HepG2 (cell line): ENCODE data around the gene ABHD6. TPM values are rescaled to one million over a fixed set of nuclear protein-coding genes. Genes with fewer than 3 reads are reported as not detected.
A peak's percentile ranks its signal among the peaks of the same experiment; 100 is the strongest.

Experiments used
- AKAP8 ChIP-seq: sonication (generic); formaldehyde crosslinking; IDR thresholded peaks from 2 replicates; pipeline ENCODE4 v1.5.1; 2020; ENCODE audit warnings: mild to moderate bottlenecking, missing genetic modification reagents
- EHMT2 ChIP-seq: fragments of 200-600 bp; sonication (generic); IDR thresholded peaks from 2 replicates; pipeline ENCODE4 v1.7.0; 2017; ENCODE audit warnings: antibody characterized with exemption, low read depth, low read length, borderline replicate concordance
- FOXO1 ChIP-seq: sonication (generic); formaldehyde crosslinking; IDR thresholded peaks from 2 replicates; pipeline ENCODE4 v1.4.0; 2020; ENCODE audit warnings: missing genetic modification reagents
- HNF4G ChIP-seq, 2 experiments: sonication (generic) in 1 of 2; formaldehyde crosslinking in 1 of 2; IDR thresholded peaks; 2 replicates each; pipeline versions ENCODE4 v1.4.0 to v1.6.1; 2011 to 2020; ENCODE audit warnings: borderline replicate concordance in 2 of 2, low read depth in 2 of 2, mild to moderate bottlenecking in 2 of 2, low read length in 1 of 2, missing genetic modification reagents in 1 of 2, moderate library complexity in 1 of 2
- KDM2A ChIP-seq: sonication (generic); formaldehyde crosslinking; IDR thresholded peaks from 2 replicates; pipeline ENCODE4 v1.4.0; 2020; ENCODE audit warnings: low read depth, missing genetic modification reagents, borderline replicate concordance
- LCORL ChIP-seq, 2 experiments: fragments of 450-650 bp in 1 of 2; sonication (generic) in 1 of 2; formaldehyde crosslinking in 1 of 2; IDR thresholded peaks; 2 replicates each; pipeline versions ENCODE4 v1.5.0 to v1.6.1; 2017 to 2020; ENCODE audit warnings: antibody characterized with exemption in 1 of 2, missing genetic modification reagents in 1 of 2
- MED13 ChIP-seq: sonication (generic); formaldehyde crosslinking; IDR thresholded peaks from 2 replicates; pipeline ENCODE4 v1.5.0; 2020; ENCODE audit warnings: missing genetic modification reagents
- MEIS1 ChIP-seq: sonication (generic); formaldehyde crosslinking; IDR thresholded peaks from 2 replicates; pipeline ENCODE4 v1.9.0; 2021; ENCODE audit warnings: mild to moderate bottlenecking, missing genetic modification reagents, moderate library complexity, borderline replicate concordance
- MTA1 ChIP-seq: sonication (generic); formaldehyde crosslinking; IDR thresholded peaks from 2 replicates; pipeline ENCODE4 v1.4.0; 2020; ENCODE audit warnings: missing genetic modification reagents, mild to moderate bottlenecking, borderline replicate concordance
- NR2C2 ChIP-seq: sonication (generic); formaldehyde crosslinking; IDR thresholded peaks from 2 replicates; pipeline ENCODE4 v1.4.0; 2020; ENCODE audit warnings: missing genetic modification reagents, mild to moderate bottlenecking, moderate library complexity, borderline replicate concordance
- RFX3 ChIP-seq: IDR thresholded peaks from 2 replicates; pipeline ENCODE4 v1.6.1; 2016; ENCODE audit warnings: missing biosample characterization, missing genetic modification reagents
- SP1 ChIP-seq, 2 experiments: fragments of 450-650 bp in 1 of 2; sonication (generic) in 1 of 2; formaldehyde crosslinking in 1 of 2; IDR thresholded peaks; 2 replicates each; pipeline versions ENCODE4 v1.4.0 to v1.6.1; 2016 to 2020; ENCODE audit warnings: missing genetic modification reagents in 1 of 2
- SP4 ChIP-seq: sonication (generic); formaldehyde crosslinking; IDR thresholded peaks from 2 replicates; pipeline ENCODE4 v1.8.1; 2023; ENCODE audit warnings: mild to moderate bottlenecking, missing genetic modification reagents
- YEATS2 ChIP-seq: sonication (generic); formaldehyde crosslinking; IDR thresholded peaks from 2 replicates; pipeline ENCODE4 v1.4.0; 2020; ENCODE audit warnings: missing genetic modification reagents, borderline replicate concordance
- YEATS4 ChIP-seq: sonication (generic); formaldehyde crosslinking; IDR thresholded peaks from 2 replicates; pipeline ENCODE4 v1.4.0; 2020; ENCODE audit warnings: missing genetic modification reagents, borderline replicate concordance
- ZNF136 ChIP-seq: sonication (generic); formaldehyde crosslinking; IDR thresholded peaks from 2 replicates; pipeline ENCODE4 v1.8.1; 2022; ENCODE audit warnings: low read depth, mild to moderate bottlenecking, moderate library complexity, missing genetic modification reagents
- ZNF224 ChIP-seq: sonication (generic); formaldehyde crosslinking; IDR thresholded peaks from 2 replicates; pipeline ENCODE4 v1.5.0; 2020; ENCODE audit warnings: mild to moderate bottlenecking, missing genetic modification reagents
- ZNF333 ChIP-seq: sonication (generic); formaldehyde crosslinking; IDR thresholded peaks from 2 replicates; pipeline ENCODE4 v1.4.0; 2020; ENCODE audit warnings: mild to moderate bottlenecking, missing genetic modification reagents, borderline replicate concordance
- ZNF335 ChIP-seq: sonication (generic); formaldehyde crosslinking; IDR thresholded peaks from 2 replicates; pipeline ENCODE4 v1.4.0; 2020; ENCODE audit warnings: missing genetic modification reagents
- ZNF383 ChIP-seq: sonication (generic); formaldehyde crosslinking; IDR thresholded peaks from 2 replicates; pipeline ENCODE4 v1.4.0; 2020; ENCODE audit warnings: missing genetic modification reagents, mild to moderate bottlenecking, borderline replicate concordance
- ZNF510 ChIP-seq: sonication (generic); formaldehyde crosslinking; IDR thresholded peaks from 2 replicates; pipeline ENCODE4 v1.4.0; 2020; ENCODE audit warnings: low read depth, mild to moderate bottlenecking, missing genetic modification reagents
- ZNF563 ChIP-seq: sonication (generic); formaldehyde crosslinking; IDR thresholded peaks from 2 replicates; pipeline ENCODE4 v1.8.0; 2022; ENCODE audit warnings: mild to moderate bottlenecking, moderate library complexity, missing genetic modification reagents
- ZNF772 ChIP-seq: sonication (generic); formaldehyde crosslinking; IDR thresholded peaks from 2 replicates; pipeline ENCODE4 v1.5.0; 2020; ENCODE audit warnings: mild to moderate bottlenecking, missing genetic modification reagents
- ZNF777 ChIP-seq: sonication (generic); formaldehyde crosslinking; IDR thresholded peaks from 2 replicates; pipeline ENCODE4 v1.4.0; 2020; ENCODE audit warnings: missing genetic modification reagents
- ZNF850 ChIP-seq: sonication (generic); formaldehyde crosslinking; conservative IDR thresholded peaks from 2 replicates; pipeline ENCODE4 v1.9.0; 2021; ENCODE audit warnings: mild to moderate bottlenecking, missing genetic modification reagents
- polyA plus RNA-seq, 8 experiments: library from polyadenylated mRNA; depleted of rRNA in 3 of 8; stranded (reverse) in 7 of 8; unstranded in 1 of 8; fragments of >200 nt; fragmentation: Illumina TruSeq in 4 of 8; extraction: Trizol in 4 of 8; gene quantifications; 2 replicates each; pipeline versions ENCODE4 v1.2.1 to v1.2.3, GENCODE V29; 2011 to 2016; ENCODE audit warnings: low read depth in 4 of 8, missing spikeins in 1 of 8, mixed read lengths in 1 of 8; ENCODE audit not compliant: insufficient read depth in 1 of 8
- total RNA-seq, 5 experiments: library from RNA; depleted of rRNA; stranded (reverse); fragments of >200 nt; fragmentation: Illumina TruSeq; extraction: Trizol; gene quantifications; 2 replicates each; pipeline ENCODE4 v1.2.3, GENCODE V29; 2016; ENCODE audit warnings: low read depth in 1 of 5
- TF ChIP-seq, protein P1 (sequence below), 2 experiments: sonication (generic) in 1 of 2; formaldehyde crosslinking in 1 of 2; IDR thresholded peaks; 2 replicates each; pipeline versions ENCODE4 v1.4.0 to v1.6.1; 2018 to 2020; ENCODE audit warnings: missing genetic modification reagents in 2 of 2, borderline replicate concordance in 1 of 2, low read depth in 1 of 2, mild to moderate bottlenecking in 1 of 2, missing biosample characterization in 1 of 2
- TF ChIP-seq, protein P2 (sequence below): sonication (generic); formaldehyde crosslinking; IDR thresholded peaks from 2 replicates; pipeline ENCODE4 v1.8.0; 2022; ENCODE audit warnings: low read depth, missing genetic modification reagents

Gene ABHD6
- total and polyA plus RNA-seq, 2 of the 13 experiments (the other 11 are each of a cell fraction or from before 2014, with no cell fraction given): 9.0 to 17.2 TPM

DNA sequence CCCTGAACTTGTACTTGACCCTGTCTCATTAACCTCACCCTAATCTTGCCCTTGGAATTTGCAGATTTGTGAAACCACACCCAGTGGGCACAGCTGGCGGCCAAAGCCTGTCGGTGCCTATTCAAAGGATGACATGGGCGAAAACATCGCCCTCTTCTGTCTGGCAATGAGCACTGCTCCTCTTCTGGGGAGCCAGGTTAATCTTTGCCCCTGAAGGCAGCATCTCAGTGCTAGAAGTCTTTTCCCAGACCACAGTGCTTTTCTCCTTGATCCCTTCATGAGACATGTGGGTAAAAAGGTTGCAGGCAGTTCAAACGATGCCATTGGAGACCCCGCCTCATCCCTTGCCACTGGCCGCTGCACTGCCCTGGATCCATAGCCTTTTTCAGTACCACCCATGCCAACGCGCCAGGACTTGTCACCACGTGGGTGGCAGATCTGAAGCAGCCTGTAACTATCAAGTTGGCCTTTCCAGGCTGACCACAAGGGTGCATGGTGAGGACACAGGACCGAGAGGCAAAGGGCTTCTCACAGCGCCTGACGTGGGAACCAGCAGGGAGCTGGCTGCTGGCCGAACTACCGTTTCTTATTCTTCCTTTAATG is 20.3 kb upstream of the ABHD6 start (continued):
- TF ChIP-seq NR2C2 (peak; percentile 51), FOXO1 (CRISPR knock-in tag) (no peak; the same call in 1 of the 2 replicates), MEIS1 (CRISPR knock-in tag) (peak; percentile 78), MED13 (CRISPR knock-in tag) (no peak), ZNF383 (CRISPR knock-in tag) (no peak), ZNF224 (CRISPR knock-in tag) (no peak), MTA1 (CRISPR knock-in tag) (peak; percentile 91; the same call in 1 of the 2 replicates), ZNF772 (CRISPR knock-in tag) (no peak), ZNF136 (CRISPR knock-in tag) (no peak), ZNF850 (CRISPR knock-in tag) (no peak), RFX3 (CRISPR knock-in tag) (no peak), SP4 (CRISPR knock-in tag) (peak; percentile 49; the same call in 1 of the 2 replicates), YEATS2 (CRISPR knock-in tag) (peak; percentile 43; the same call in 1 of the 2 replicates), EHMT2 (no peak), ZNF335 (CRISPR knock-in tag) (no peak), LCORL (IDR thresholded peaks at IDR 0.05) (no peak), LCORL (CRISPR knock-in tag; IDR thresholded peaks at IDR 0.05) (peak; percentile 65), KDM2A (CRISPR knock-in tag) (peak; percentile 70; the same call in 1 of the 2 replicates), ZNF510 (CRISPR knock-in tag) (0 out of 2 replicates have a peak, but pooled peaks have one; percentile 31), YEATS4 (CRISPR knock-in tag) (peak; percentile 70; the same call in 1 of the 2 replicates), AKAP8 (no peak), ZNF777 (CRISPR knock-in tag) (0 out of 2 replicates have a peak, but pooled peaks have one; percentile 18), ZNF563 (CRISPR knock-in tag) (no peak), HNF4G (IDR thresholded peaks at IDR 0.05; ENCODE audit: borderline replicate concordance, low read depth, low read length) (peak; percentile 65; the same call in 1 of the 2 replicates), HNF4G (CRISPR knock-in tag; IDR thresholded peaks at IDR 0.05; ENCODE audit: borderline replicate concordance, low read depth) (no peak; the same call in 1 of the 2 replicates), SP1 (IDR thresholded peaks at IDR 0.05) (no peak), SP1 (CRISPR knock-in tag; IDR thresholded peaks at IDR 0.05) (no peak), ZNF333 (CRISPR knock-in tag) (no peak)
- TF ChIP-seq, protein P1, sequence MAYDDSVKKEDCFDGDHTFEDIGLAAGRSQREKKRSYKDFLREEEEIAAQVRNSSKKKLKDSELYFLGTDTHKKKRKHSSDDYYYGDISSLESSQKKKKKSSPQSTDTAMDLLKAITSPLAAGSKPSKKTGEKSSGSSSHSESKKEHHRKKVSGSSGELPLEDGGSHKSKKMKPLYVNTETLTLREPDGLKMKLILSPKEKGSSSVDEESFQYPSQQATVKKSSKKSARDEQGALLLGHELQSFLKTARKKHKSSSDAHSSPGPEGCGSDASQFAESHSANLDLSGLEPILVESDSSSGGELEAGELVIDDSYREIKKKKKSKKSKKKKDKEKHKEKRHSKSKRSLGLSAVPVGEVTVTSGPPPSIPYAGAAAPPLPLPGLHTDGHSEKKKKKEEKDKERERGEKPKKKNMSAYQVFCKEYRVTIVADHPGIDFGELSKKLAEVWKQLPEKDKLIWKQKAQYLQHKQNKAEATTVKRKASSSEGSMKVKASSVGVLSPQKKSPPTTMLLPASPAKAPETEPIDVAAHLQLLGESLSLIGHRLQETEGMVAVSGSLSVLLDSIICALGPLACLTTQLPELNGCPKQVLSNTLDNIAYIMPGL (CRISPR knock-in tag; IDR thresholded peaks at IDR 0.05; ENCODE audit: borderline replicate concordance in 1 of 2, low read depth in 1 of 2): peak; percentile 59 to 77; a peak in 3 of 4 replicates
- TF ChIP-seq, protein P2, sequence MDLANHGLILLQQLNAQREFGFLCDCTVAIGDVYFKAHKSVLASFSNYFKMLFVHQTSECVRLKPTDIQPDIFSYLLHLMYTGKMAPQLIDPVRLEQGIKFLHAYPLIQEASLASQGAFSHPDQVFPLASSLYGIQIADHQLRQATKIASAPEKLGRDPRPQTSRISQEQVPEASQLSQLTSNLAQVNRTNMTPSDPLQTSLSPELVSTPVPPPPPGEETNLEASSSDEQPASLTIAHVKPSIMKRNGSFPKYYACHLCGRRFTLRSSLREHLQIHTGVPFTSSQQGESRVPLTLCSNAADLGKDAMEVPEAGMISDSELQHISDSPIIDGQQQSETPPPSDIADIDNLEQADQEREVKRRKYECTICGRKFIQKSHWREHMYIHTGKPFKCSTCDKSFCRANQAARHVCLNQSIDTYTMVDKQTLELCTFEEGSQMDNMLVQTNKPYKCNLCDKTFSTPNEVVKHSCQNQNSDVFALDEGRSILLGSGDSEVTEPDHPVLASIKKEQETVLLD (CRISPR knock-in tag): 0 out of 2 replicates have a peak, but pooled peaks have one; percentile 22
